VCaP (cell line): Measurements from ENCODE around the gene APH1A.

Experiments used
- H3K27ac ChIP-seq: fragments of 450-650 bp; 2 replicates; pipeline ENCODE4 v1.5.1; 2017
- TF ChIP-seq, protein P1 (sequence below): fragments of 450-650 bp; conservative IDR thresholded peaks from 2 replicates; pipeline ENCODE4 v1.5.1; 2017; ENCODE audit warnings: mild to moderate bottlenecking, moderate library complexity

APH1A gene

GRCh38 chr1:150256554-150257341 is 12.1 kb downstream of the APH1A start:
- TF ChIP-seq, protein P1, sequence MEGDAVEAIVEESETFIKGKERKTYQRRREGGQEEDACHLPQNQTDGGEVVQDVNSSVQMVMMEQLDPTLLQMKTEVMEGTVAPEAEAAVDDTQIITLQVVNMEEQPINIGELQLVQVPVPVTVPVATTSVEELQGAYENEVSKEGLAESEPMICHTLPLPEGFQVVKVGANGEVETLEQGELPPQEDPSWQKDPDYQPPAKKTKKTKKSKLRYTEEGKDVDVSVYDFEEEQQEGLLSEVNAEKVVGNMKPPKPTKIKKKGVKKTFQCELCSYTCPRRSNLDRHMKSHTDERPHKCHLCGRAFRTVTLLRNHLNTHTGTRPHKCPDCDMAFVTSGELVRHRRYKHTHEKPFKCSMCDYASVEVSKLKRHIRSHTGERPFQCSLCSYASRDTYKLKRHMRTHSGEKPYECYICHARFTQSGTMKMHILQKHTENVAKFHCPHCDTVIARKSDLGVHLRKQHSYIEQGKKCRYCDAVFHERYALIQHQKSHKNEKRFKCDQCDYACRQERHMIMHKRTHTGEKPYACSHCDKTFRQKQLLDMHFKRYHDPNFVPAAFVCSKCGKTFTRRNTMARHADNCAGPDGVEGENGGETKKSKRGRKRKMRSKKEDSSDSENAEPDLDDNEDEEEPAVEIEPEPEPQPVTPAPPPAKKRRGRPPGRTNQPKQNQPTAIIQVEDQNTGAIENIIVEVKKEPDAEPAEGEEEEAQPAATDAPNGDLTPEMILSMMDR, result no peak
- H3K27ac ChIP-seq, result peak overlapping the region; percentile 20; the same call in 1 of the 2 replicates

GRCh38 chr1:150256198-150256553 is 12.6 kb downstream of the APH1A start:
- peak overlapping the region; percentile 20; the same call in 1 of the 2 replicates for H3K27ac ChIP-seq
- TF ChIP-seq, protein P1, result peak; percentile 48

- TF ChIP-seq, protein P1, result no peak
- no peak overlapping the region for H3K27ac ChIP-seq
These were observed 18.9 kb downstream of the APH1A start for GRCh38 chr1:150249936-150250335.

GRCh38 chr1:150243003-150243402 is 25.8 kb downstream of the APH1A start:
- TF ChIP-seq, protein P1, result no peak
- no peak overlapping the region for H3K27ac ChIP-seq

GRCh38 chr1:150237746-150238145 is 31.1 kb downstream of the APH1A start:
- TF ChIP-seq, protein P1, result no peak
- H3K27ac ChIP-seq, result no peak overlapping the region

GRCh38 chr1:150237176-150237575 is 31.6 kb downstream of the APH1A start:
- H3K27ac ChIP-seq, result peak overlapping the region; percentile 42; the same call in 1 of the 2 replicates

DNA sequence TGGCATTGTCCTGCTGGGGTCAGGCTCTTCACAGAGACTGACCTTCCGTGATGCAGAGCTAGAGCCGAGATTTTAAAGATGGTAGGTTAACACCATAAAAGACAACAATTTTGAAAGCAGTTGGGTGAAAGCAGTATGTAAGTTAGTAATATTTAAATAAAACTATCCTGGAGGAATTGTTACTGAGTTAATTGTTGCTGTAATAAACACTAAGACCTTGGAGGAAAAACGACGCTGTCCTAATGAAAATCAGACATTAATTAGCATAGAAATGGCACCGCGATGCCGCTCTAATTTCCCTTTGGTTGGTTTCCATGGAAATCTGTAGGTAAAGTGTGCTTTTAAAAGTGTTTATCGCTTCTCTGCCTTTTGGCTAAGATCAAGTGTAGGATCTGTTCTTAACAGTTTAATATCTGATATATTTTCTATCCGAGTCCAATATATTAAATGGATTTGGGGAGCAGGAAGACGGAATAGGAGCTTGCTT is 32.2 kb downstream of the APH1A start:
- TF ChIP-seq, protein P1, result no peak
- H3K27ac ChIP-seq, result peak overlapping the region; percentile 42; the same call in 1 of the 2 replicates
